Prostate gland (tissue), 2 donors: ENCODE measurements around the gene HSPB1.

ENCODE experiments used
- CTCF ChIP-seq, 4 experiments: fragments of 200-600 bp in 2 of 4; fragments of 450-650 bp in 2 of 4; sonication (generic) in 2 of 4; IDR thresholded peaks; 1 replicate in 3 of 4; 2 replicates in 1 of 4; pipeline ENCODE4 v1.5.1; 2016 to 2019; ENCODE audit warnings: antibody characterized with exemption in 4 of 4, mild to moderate bottlenecking in 2 of 4, moderate library complexity in 2 of 4
- POLR2AphosphoS5 ChIP-seq: sonication (generic); formaldehyde crosslinking; IDR thresholded peaks from one replicate; pipeline ENCODE4 v1.6.1; 2017; ENCODE audit warnings: antibody characterized with exemption

DNA sequence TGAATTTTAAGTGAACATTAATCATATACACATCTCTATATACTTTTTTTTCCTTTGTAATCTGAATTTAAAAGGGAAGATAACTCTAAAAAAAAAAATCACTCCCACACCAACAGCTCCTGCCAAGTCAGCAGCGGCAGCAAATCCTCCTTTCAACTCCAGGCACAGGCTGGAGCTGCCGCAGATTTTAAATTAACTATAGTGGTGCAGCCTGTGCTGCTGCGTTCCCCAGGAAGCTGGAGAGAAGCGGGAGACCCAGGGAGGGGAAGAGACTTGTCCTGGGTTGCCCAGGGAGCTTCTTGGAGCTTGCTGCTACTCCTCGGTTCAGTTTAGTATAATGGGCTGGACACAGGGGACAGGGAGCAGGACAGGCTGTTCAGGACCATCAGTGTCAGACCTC is 32.6 kb upstream of the HSPB1 start:
- no peak for TF ChIP-seq POLR2AphosphoS5
- no peak for TF ChIP-seq CTCF (IDR thresholded peaks at IDR 0.05)
